ENCODE results near the gene SNX8.

SNX8 gene

DNA sequence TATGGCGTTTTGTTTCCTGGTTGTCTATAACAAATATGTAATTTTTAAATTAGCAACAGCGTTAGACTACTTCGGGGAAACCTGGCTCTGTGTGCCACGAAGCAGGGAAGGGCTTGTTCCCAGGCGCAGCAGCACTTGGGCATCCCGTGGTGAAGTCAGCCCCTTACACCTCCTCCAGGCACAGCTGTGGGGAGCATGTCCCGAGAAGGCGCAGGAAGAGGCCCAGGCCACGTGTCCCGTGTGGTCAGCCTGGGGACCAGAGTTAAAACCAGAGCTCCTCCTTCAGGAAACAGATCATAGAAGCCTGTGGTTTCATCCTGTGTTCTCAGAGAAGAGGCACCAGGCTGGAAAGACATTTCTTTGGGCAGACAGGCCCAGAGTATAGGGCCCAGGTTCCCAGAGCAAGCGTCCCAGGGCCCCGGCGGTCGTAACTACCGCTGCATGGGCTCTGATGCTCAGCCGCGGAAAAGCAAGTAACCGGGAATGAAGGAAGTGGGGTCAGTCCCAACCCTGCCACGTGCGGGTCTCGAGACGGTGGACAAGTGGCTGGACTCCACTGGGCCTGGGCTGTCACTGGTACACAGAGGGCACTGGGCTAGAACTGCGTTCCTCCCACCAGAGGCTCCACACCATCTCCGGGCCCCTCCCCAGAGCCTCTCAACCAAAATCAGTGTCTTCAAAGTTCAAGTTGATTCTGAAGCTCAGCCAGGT, 65.1 kb downstream of the SNX8 start:
- ChIA-PET POLR2A (interaction anchor here (0.7 to 1.2 kb wide), 5 partner anchors 17 to 105 kb away, joined by 3 to 7 read pairs (median 5); partner anchors contain the start of genes EIF3B and MAD1L1), CTCF (interaction anchor here (0.7 to 3.1 kb wide), 8 partner anchors 11 to 668 kb away, joined by 3 to 33 read pairs (median 4); no protein-coding TSS in a partner anchor)
- peak overlapping the region; percentile 18; the same call in 1 of the 2 replicates for H3K4me3 ChIP-seq (ENCODE audit: low read depth, low read length)
- DNase-seq (ENCODE audit: low read depth, low spot score): peak; percentile 89
- TF ChIP-seq, protein P1, sequence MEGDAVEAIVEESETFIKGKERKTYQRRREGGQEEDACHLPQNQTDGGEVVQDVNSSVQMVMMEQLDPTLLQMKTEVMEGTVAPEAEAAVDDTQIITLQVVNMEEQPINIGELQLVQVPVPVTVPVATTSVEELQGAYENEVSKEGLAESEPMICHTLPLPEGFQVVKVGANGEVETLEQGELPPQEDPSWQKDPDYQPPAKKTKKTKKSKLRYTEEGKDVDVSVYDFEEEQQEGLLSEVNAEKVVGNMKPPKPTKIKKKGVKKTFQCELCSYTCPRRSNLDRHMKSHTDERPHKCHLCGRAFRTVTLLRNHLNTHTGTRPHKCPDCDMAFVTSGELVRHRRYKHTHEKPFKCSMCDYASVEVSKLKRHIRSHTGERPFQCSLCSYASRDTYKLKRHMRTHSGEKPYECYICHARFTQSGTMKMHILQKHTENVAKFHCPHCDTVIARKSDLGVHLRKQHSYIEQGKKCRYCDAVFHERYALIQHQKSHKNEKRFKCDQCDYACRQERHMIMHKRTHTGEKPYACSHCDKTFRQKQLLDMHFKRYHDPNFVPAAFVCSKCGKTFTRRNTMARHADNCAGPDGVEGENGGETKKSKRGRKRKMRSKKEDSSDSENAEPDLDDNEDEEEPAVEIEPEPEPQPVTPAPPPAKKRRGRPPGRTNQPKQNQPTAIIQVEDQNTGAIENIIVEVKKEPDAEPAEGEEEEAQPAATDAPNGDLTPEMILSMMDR (IDR thresholded peaks at IDR 0.05; ENCODE audit: insufficient read depth, low read length, missing control alignments): peak; percentile 15

GRCh38 chr7:2247141-2247995, 66.9 kb downstream of the SNX8 start:
- ChIA-PET POLR2A (no interaction called here), CTCF (interaction anchor here (0.5 to 3.1 kb wide), 3 partner anchors 9 to 101 kb away, joined by 3 to 33 read pairs (median 15); no protein-coding TSS in a partner anchor)
- H3K4me3 ChIP-seq (ENCODE audit: low read depth, low read length): no peak overlapping the region
- no peak for DNase-seq (ENCODE audit: low read depth, low spot score)
- TF ChIP-seq, protein P1 (IDR thresholded peaks at IDR 0.05; ENCODE audit: insufficient read depth, low read length, missing control alignments): peak; percentile 72

DNA sequence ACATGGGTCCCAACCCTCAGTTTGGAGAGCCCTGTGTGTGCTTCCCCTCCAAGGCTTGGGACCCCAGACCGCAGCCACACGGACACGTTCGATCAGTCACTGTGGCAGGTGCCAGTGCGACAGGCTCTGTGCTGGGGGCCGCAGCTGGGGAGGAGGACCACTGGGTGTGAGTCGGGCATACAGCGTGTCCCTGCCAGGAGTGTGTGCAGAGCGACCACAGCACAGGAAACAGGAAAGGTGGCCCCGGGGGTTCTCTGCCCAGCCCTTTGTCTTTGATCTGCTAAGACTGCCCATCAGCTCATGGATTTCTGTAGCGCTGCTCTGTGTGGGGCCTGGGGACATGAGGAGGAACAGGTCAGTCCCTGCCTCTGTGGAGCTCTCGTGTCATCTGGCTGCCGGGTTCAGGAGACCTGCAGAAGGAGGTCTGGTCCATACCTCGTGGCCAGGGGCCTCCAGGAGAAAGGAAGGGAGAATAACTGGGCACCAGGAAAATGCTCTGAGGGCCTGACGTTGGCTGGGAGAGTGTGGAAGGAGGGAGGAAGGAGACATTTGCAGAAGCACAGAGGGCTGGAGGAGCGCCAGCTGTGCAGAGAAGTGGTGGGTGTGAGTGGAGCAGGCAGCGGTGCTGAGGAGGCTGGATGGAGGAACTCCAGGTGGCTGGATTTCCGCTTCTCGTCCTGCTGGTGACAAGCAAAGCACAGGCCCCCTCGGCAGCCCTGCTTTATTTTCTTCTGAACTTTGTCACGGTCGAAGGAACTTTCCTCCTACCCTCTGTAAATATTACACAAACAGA, 68.2 kb downstream of the SNX8 start:
- no peak for DNase-seq (ENCODE audit: low read depth, low spot score)
- TF ChIP-seq, protein P1 (IDR thresholded peaks at IDR 0.05; ENCODE audit: insufficient read depth, low read length, missing control alignments): no peak
- ChIA-PET POLR2A (no interaction called here), CTCF (interaction anchor here (1.8 kb wide), 1 partner anchor 102 kb away, joined by 9 read pairs; no protein-coding TSS in a partner anchor)
- H3K4me3 ChIP-seq (ENCODE audit: low read depth, low read length): no peak overlapping the region

DNA sequence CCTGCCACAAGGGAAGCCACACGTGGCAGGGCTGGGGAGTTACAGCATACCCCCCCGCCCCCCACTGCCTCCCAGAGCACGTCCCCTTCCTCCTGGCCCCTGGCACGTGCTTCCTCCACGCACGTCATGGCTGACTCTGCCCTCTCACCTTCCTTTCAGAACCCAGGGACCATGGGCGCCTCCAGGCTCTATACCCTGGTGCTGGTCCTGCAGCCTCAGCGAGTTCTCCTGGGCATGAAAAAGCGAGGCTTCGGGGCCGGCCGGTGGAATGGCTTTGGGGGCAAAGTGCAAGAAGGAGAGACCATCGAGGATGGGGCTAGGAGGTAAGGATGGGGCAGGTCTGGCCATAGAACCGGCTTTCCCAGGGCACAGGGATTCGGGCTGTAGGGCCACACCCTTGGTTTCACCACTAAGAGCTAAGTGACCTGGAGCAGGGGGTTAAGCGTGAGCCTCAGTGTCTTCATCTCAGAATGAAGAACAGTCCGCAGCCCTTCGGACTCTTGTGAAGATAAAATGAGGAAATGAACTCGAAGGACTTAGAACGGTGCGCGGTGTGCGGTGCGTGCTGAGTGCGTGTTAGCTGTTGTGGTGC, 69.7 kb downstream of the SNX8 start:
- POLR2A ChIA-PET: no interaction called here
- DNase-seq (ENCODE audit: low read depth, low spot score): no peak
- CTCF ChIA-PET: interaction anchor here (1.8 kb wide), 1 partner anchor 103 kb away, joined by 9 read pairs; no protein-coding TSS in a partner anchor
- TF ChIP-seq, protein P1 (IDR thresholded peaks at IDR 0.05; ENCODE audit: insufficient read depth, low read length, missing control alignments): no peak
- H3K4me3 ChIP-seq (ENCODE audit: low read depth, low read length): no peak overlapping the region

- CTCF ChIA-PET: no interaction called here
- H3K4me3 ChIP-seq (ENCODE audit: low read depth, low read length): no peak overlapping the region; the same call in 1 of the 2 replicates
- POLR2A ChIA-PET: no interaction called here
- TF ChIP-seq, protein P1 (IDR thresholded peaks at IDR 0.05; ENCODE audit: insufficient read depth, low read length, missing control alignments): no peak
- no peak for DNase-seq (ENCODE audit: low read depth, low spot score)
Measured at GRCh38 chr7:2243458-2243857, 70.8 kb downstream of the SNX8 start.
